Testis (tissue), 3 donors: ENCODE measurements around the gene SPAG9. TPM values are rescaled to one million over a fixed set of nuclear protein-coding genes. Genes with fewer than 3 reads are reported as not detected.
A peak's percentile ranks its signal among the peaks of the same experiment; 100 is the strongest.

Source experiments
- DNase-seq: peaks from one replicate; pipeline ENCODE4 v3.0.0-alpha.2; 2019
- H3K27ac ChIP-seq, 2 donors: fragments of 200-600 bp; sonication (generic); one replicate each; pipeline ENCODE4 v1.5.1; 2019
- H3K27me3 ChIP-seq: fragments of 200-600 bp; sonication (generic); one replicate; pipeline ENCODE4 v1.5.1; 2019
- H3K36me3 ChIP-seq: fragments of 200-600 bp; sonication (generic); one replicate; pipeline ENCODE4 v1.5.1; 2017; ENCODE audit warnings: low read depth; ENCODE audit errors: missing control alignments
- H3K4me1 ChIP-seq: fragments of 200-600 bp; sonication (generic); one replicate; pipeline ENCODE4 v1.5.1; 2019
- H3K4me3 ChIP-seq, 2 donors: fragments of 200-600 bp; sonication (generic); one replicate each; pipeline ENCODE4 v1.5.1; 2017 to 2019
- H3K9me3 ChIP-seq: fragments of 200-600 bp; sonication (generic); one replicate; pipeline ENCODE4 v1.5.1; 2017
- CTCF ChIP-seq, 3 experiments: fragments of 450-650 bp in 2 of 3; fragments of 200-600 bp in 1 of 3; sonication (generic) in 1 of 3; IDR thresholded peaks; one replicate each; pipeline ENCODE4 v1.5.1; 2016 to 2019; ENCODE audit warnings: antibody characterized with exemption in 3 of 3, mild to moderate bottlenecking in 2 of 3, moderate library complexity in 1 of 3
- POLR2A ChIP-seq: fragments of 450-650 bp; IDR thresholded peaks from one replicate; pipeline ENCODE4 v1.6.1; 2017; ENCODE audit warnings: antibody characterized with exemption, mild to moderate bottlenecking, moderate library complexity
- WGBS, 2 donors: methylation state at CpG; one replicate each; pipeline ENCODE4 v1.1.5; 2018; 5-methylcytosine and 5-hydroxymethylcytosine counted together
- intact Hi-C: fragments of 100-400 bp; cut with DNase I; formaldehyde crosslinking; loops from one replicate; pipeline ENCODE4 v1.15.1; 2023; ENCODE audit warnings: low total_unique reads
- polyA plus RNA-seq: library from polyadenylated mRNA; stranded (reverse); fragments of 350-450 nt; fragmentation: Illumina TruSeq; extraction: RNeasy Lipid Tissue Mini Kit (QIAGEN cat#74804); gene quantifications from one replicate; pipeline ENCODE4 v1.2.3, GENCODE V29; 2014; ENCODE audit warnings: low read depth, low replicate concordance; ENCODE audit not compliant: insufficient read depth
- total RNA-seq, 2 donors: library from RNA; depleted of rRNA; stranded (reverse); fragments of >200 nt; gene quantifications; one replicate each; pipeline ENCODE4 v1.2.3, GENCODE V29; 2016

SPAG9 gene
- total and polyA plus RNA-seq, 3 donors from 2014 or later: 157 to 165 (median 159) TPM

- no peaks in the 10 kb centered on the region for H3K9me3 ChIP-seq
- H3K4me3 ChIP-seq: peak within 1 kb of the TSS; percentile 77 to 91
- intact Hi-C loops: no loop called here
- H3K4me1 ChIP-seq: peaks cover 14% of the 10 kb centered on the region
- H3K36me3 ChIP-seq: no peaks in the 10 kb centered on the region
- WGBS, 2 donors: 0% methylated on average over 13 to 74 of the region's 98 CpGs
- TF ChIP-seq CTCF (IDR thresholded peaks at IDR 0.05): no peak
- no peak for TF ChIP-seq POLR2A
- peak; percentile 91 for DNase-seq
- no peaks in the 10 kb centered on the region for H3K27me3 ChIP-seq
- H3K27ac ChIP-seq: peak within 1 kb of the TSS; percentile 72 to 92
Measured at GRCh38 chr17:51166198-51166986, 45.7 kb upstream of the SPAG9 start, which contains the start of gene NME2. Gene NME2, plus strand, starts transcription at chr17:51166411. Its CDS starts 420 bp downstream, at chr17:51166831.

- peak overlapping the region; percentile 77 to 91 for H3K4me3 ChIP-seq
- peak overlapping the region; percentile 72 to 92 for H3K27ac ChIP-seq
- no peaks in the 10 kb centered on the region for H3K27me3 ChIP-seq
- H3K36me3 ChIP-seq: no peaks in the 10 kb centered on the region
- 10 to 11% methylated on average over 21 of the region's 21 CpGs for WGBS, 2 donors
- H3K4me1 ChIP-seq: peaks cover 14% of the 10 kb centered on the region
- intact Hi-C loops: no loop called here
- DNase-seq: no peak
- TF ChIP-seq POLR2A (no peak), CTCF (IDR thresholded peaks at IDR 0.05) (no peak)
- H3K9me3 ChIP-seq: no peaks in the 10 kb centered on the region
Measured at GRCh38 chr17:51165680-51166197, 45.1 kb upstream of the SPAG9 start.

- Histone ChIP-seq H3K27ac (peak overlapping the region in 1 of 2 donors; percentile 92), H3K9me3 (no peaks in the 10 kb centered on the region), H3K4me3 (peak overlapping the region in 1 of 2 donors; percentile 77), H3K27me3 (no peaks in the 10 kb centered on the region), H3K4me1 (peaks cover 14% of the 10 kb centered on the region), H3K36me3 (no peaks in the 10 kb centered on the region)
- TF ChIP-seq POLR2A (no peak), CTCF (IDR thresholded peaks at IDR 0.05) (no peak)
- intact Hi-C loops: no loop called here
- no peak for DNase-seq
- WGBS, 2 donors: 58% methylated on average over 11 to 16 of the region's 16 CpGs
Measured at GRCh38 chr17:51164911-51165679, 44.4 kb upstream of the SPAG9 start.

DNA sequence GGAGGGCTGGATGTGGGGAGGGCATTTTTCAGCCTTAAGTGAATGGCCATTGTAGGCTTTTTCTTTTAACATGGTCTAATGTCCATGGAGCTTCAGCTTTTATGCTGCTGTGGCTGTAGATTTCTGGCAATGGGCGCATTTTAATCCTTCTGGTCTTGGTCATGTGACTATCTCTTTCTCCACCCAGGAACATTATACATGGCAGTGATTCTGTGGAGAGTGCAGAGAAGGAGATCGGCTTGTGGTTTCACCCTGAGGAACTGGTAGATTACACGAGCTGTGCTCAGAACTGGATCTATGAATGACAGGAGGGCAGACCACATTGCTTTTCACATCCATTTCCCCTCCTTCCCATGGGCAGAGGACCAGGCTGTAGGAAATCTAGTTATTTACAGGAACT is 40.9 kb upstream of the SPAG9 start:
- TF ChIP-seq POLR2A (no peak), CTCF (IDR thresholded peaks at IDR 0.05) (no peak)
- WGBS, 2 donors: 81 to 83% methylated on average over 3 of the region's 3 CpGs
- Histone ChIP-seq H3K27me3 (no peaks in the 10 kb centered on the region), H3K36me3 (no peaks in the 10 kb centered on the region), H3K27ac (no peak overlapping the region), H3K4me1 (peaks cover 7% of the 10 kb centered on the region), H3K9me3 (no peaks in the 10 kb centered on the region), H3K4me3 (no peak overlapping the region)
- intact Hi-C loops: no loop called here
- DNase-seq: no peak
